SU-DHL-6 (cell line): Measurements from ENCODE around the gene C7orf57.

Experiments
- CTCF ChIP-seq: fragments of 200-600 bp; sonication (generic); IDR thresholded peaks from one replicate; pipeline ENCODE4 v1.5.1; 2017; ENCODE audit warnings: antibody characterized with exemption, mild to moderate bottlenecking, low read length, moderate library complexity; ENCODE audit not compliant: insufficient read depth, poor library complexity, severe bottlenecking
- EZH2phosphoT487 ChIP-seq: fragments of 200-600 bp; sonication (generic), shearing (Covaris generic); conservative IDR thresholded peaks from 2 replicates; pipeline ENCODE4 v1.6.1; 2018; ENCODE audit warnings: mild to moderate bottlenecking, antibody characterized with exemption, low read length, moderate library complexity, mixed read lengths

- no peak for TF ChIP-seq CTCF
- no peak for TF ChIP-seq EZH2phosphoT487
Measured at GRCh38 chr7:48052748-48053147, 17.4 kb downstream of the C7orf57 start.
